Peyer's patch (tissue), 4 donors: ENCODE results near the gene CTDNEP1. TPM values are rescaled to one million over a fixed set of nuclear protein-coding genes. Genes with fewer than 3 reads are reported as not detected.

ENCODE experiments used
- DNase-seq, 3 donors: peaks; one replicate each; pipeline ENCODE4 v3.0.0-alpha.2; 2017 to 2019
- H3K27ac ChIP-seq, 4 donors: fragments of 200-600 bp; sonication (generic); one replicate each; pipeline ENCODE4 v1.5.1; 2016 to 2019
- H3K27me3 ChIP-seq, 2 donors: fragments of 200-600 bp; sonication (generic); one replicate each; pipeline ENCODE4 v1.5.1; 2019
- H3K36me3 ChIP-seq, 3 donors: fragments of 200-600 bp; sonication (generic); one replicate each; pipeline ENCODE4 v1.5.1; 2016 to 2019
- H3K4me1 ChIP-seq, 4 donors: fragments of 200-600 bp; sonication (generic); one replicate each; pipeline ENCODE4 v1.5.1; 2016 to 2019
- H3K4me3 ChIP-seq, 4 donors: fragments of 200-600 bp; sonication (generic); 1 replicate in 3 of 4; 2 replicates in 1 of 4; pipeline ENCODE4 v1.5.1; 2016 to 2019; ENCODE audit warnings: mild to moderate bottlenecking in 1 of 4
- H3K9me3 ChIP-seq, 4 donors: fragments of 200-600 bp; sonication (generic); one replicate each; pipeline ENCODE4 v1.5.1; 2016 to 2019; ENCODE audit warnings: mild to moderate bottlenecking in 1 of 4
- CTCF ChIP-seq, 6 experiments: fragments of 450-650 bp in 4 of 6; fragments of 200-600 bp in 2 of 6; sonication (generic) in 1 of 6; IDR thresholded peaks; one replicate each; pipeline ENCODE4 v1.5.1; 2017 to 2019; ENCODE audit warnings: antibody characterized with exemption in 6 of 6, mild to moderate bottlenecking in 3 of 6, moderate library complexity in 1 of 6
- POLR2A ChIP-seq, 2 donors: fragments of 450-650 bp; IDR thresholded peaks; one replicate each; pipeline ENCODE4 v1.5.1; 2017; ENCODE audit warnings: antibody characterized with exemption in 2 of 2, mild to moderate bottlenecking in 2 of 2, moderate library complexity in 2 of 2
- total RNA-seq, 4 donors: library from RNA; depleted of rRNA; stranded (reverse); fragments of >200 nt; gene quantifications; one replicate each; pipeline ENCODE4 v1.1.0, GENCODE V29; 2016

Gene CTDNEP1
- total RNA-seq, 4 donors from 2014 or later, result 55.3 to 86.9 (median 76.4) TPM

- H3K36me3 ChIP-seq, result peaks cover 0 to 47% (median 0%) of the 10 kb centered on the region in 3 donors
- peak within 1 kb of the TSS; percentile 81 to 95 (median 88) for H3K4me3 ChIP-seq
- no peaks in the 10 kb centered on the region for H3K27me3 ChIP-seq
- peak within 1 kb of the TSS; percentile 98 to 99 (median 98) for H3K27ac ChIP-seq
- H3K9me3 ChIP-seq, result no peaks in the 10 kb centered on the region
- H3K4me1 ChIP-seq, result peaks cover 0 to 32% (median 13%) of the 10 kb centered on the region in 4 donors
- peak; percentile 95 to 97 (median 96) for DNase-seq
- TF ChIP-seq POLR2A (IDR thresholded peaks at IDR 0.05), result peak; percentile 47 to 59
- TF ChIP-seq CTCF (IDR thresholded peaks at IDR 0.05), result no peak
These were observed 9.5 kb downstream of the CTDNEP1 start, which contains the start of gene GABARAP for GRCh38 chr17:7241783-7242716. Gene GABARAP, minus strand, starts transcription at chr17:7242449. Its CDS starts 119 bp downstream, at chr17:7242330.

GRCh38 chr17:7241090-7241733, 10.3 kb downstream of the CTDNEP1 start:
- no peaks in the 10 kb centered on the region for H3K9me3 ChIP-seq
- DNase-seq, result no peak
- H3K36me3 ChIP-seq, result peaks cover 0 to 47% (median 0%) of the 10 kb centered on the region in 3 donors

GRCh38 chr17:7240375-7240774, 11.2 kb downstream of the CTDNEP1 start:
- peaks cover 0 to 40% (median 13%) of the 10 kb centered on the region in 4 donors for H3K4me1 ChIP-seq
- no peaks in the 10 kb centered on the region for H3K9me3 ChIP-seq
- DNase-seq, result no peak
- H3K27me3 ChIP-seq, result no peaks in the 10 kb centered on the region
- TF ChIP-seq CTCF (IDR thresholded peaks at IDR 0.05), result no peak
- TF ChIP-seq POLR2A (IDR thresholded peaks at IDR 0.05), result no peak
- H3K27ac ChIP-seq, result peak overlapping the region in 3 of 4 donors; percentile 98 to 99 (median 99)
- peak overlapping the region in 2 of 4 donors; percentile 84 to 91 for H3K4me3 ChIP-seq
- H3K36me3 ChIP-seq, result peaks cover 0 to 47% (median 0%) of the 10 kb centered on the region in 3 donors

More at GRCh38 chr17:7241090-7241733, 10.3 kb downstream of the CTDNEP1 start:
- peak overlapping the region; percentile 81 to 95 (median 88) for H3K4me3 ChIP-seq
- H3K27me3 ChIP-seq, result no peaks in the 10 kb centered on the region
- peak overlapping the region; percentile 98 to 99 (median 98) for H3K27ac ChIP-seq
- peaks cover 0 to 36% (median 13%) of the 10 kb centered on the region in 4 donors for H3K4me1 ChIP-seq
- TF ChIP-seq CTCF (IDR thresholded peaks at IDR 0.05), result no peak

GRCh38 chr17:7239091-7240027, 12.2 kb downstream of the CTDNEP1 start, which contains the start of gene PHF23:
Gene PHF23, minus strand, starts transcription at chr17:7239457. Its CDS starts 178 bp downstream, at chr17:7239279.
- peak within 1 kb of the TSS; percentile 94 to 98 (median 95) for H3K4me3 ChIP-seq
- H3K36me3 ChIP-seq, result peaks cover 0 to 40% (median 0%) of the 10 kb centered on the region in 3 donors
- peaks cover 0 to 49% (median 16%) of the 10 kb centered on the region in 4 donors for H3K4me1 ChIP-seq
- H3K9me3 ChIP-seq, result no peaks in the 10 kb centered on the region
- DNase-seq, result peak; percentile 99
- TF ChIP-seq POLR2A (IDR thresholded peaks at IDR 0.05) (peak; percentile 40 to 78), CTCF (IDR thresholded peaks at IDR 0.05) (peak in 4 of 6 experiments; percentile 14 to 45 (median 40))
- peak within 1 kb of the TSS; percentile 95 to 99 (median 98) for H3K27ac ChIP-seq
- H3K27me3 ChIP-seq, result no peaks in the 10 kb centered on the region
